HG03460 (cell line): Measurements from ENCODE around the gene SMCO3.

Experiments
- ATAC-seq: cut with Tn5 transposase; IDR thresholded peaks from one replicate; pipeline ENCODE4 v1.9.1; 2021; ENCODE audit not compliant: unreplicated experiment

The SMCO3 gene

GRCh38 chr12:14828892-14829291, 14.9 kb upstream of the SMCO3 start:
- ATAC-seq, result peak; percentile 82

DNA sequence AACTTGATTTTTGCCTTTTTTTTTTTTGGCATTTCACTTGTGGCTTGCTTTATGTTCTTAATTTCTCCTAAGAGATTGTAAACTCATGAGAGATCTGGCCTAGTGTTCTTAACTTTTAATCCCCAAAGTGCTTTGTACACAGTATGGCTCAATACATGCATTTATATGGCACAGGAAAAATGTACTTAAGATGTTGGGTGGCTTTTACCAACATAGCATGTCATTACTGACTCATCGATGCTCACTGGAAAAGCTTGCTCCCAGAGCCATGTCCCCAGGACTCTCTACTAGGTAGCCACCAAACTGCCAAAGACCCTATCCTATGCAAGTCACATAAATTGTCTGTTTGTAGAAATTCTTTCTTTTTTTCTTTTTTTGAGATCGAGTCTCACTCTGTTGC, 13.1 kb upstream of the SMCO3 start:
- ATAC-seq, result no peak

DNA sequence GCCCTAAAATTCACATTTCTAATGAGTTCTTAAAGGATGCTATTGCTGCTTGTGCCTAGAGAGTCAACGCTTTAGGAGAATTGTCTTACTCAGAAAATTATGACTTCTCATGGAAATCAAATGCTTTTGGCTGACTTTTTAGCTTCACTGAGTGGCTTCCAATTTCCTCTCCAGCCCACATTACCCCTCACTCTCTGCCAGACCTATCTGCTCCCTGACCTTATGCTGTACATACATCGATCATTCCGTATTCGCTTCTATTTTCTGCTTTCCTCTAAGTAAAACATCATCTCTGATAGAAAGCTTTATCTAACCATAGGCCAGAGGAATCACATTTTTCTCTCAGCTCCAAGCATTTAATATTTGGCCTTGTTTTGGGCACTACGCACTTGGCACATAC, 12.5 kb upstream of the SMCO3 start:
- ATAC-seq, result no peak

DNA sequence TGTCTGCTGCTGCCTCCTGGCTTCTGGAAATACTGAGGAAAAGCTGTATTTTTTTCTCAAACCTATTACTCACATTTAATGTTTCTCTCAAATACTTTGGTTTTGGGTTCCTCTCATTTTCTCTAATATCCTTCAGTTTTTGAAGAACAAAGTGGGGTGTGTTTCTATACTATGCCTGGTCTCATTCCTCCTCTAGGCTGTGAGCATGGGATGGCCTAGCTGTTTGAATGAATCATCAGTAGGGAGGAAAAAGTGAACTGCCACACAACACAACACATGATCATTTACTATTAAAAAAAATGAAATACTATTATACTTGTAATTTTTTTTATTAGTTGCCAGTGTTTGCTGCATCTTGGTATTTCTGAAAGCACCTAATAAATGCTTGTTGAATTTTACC, 11.3 kb upstream of the SMCO3 start:
- ATAC-seq, result no peak

GRCh38 chr12:14824012-14824634, 10.1 kb upstream of the SMCO3 start:
- ATAC-seq, result no peak

GRCh38 chr12:14811486-14811885, 2.5 kb downstream of the SMCO3 start:
- ATAC-seq, result no peak

GRCh38 chr12:14810953-14811483, 3.0 kb downstream of the SMCO3 start:
- no peak for ATAC-seq

DNA sequence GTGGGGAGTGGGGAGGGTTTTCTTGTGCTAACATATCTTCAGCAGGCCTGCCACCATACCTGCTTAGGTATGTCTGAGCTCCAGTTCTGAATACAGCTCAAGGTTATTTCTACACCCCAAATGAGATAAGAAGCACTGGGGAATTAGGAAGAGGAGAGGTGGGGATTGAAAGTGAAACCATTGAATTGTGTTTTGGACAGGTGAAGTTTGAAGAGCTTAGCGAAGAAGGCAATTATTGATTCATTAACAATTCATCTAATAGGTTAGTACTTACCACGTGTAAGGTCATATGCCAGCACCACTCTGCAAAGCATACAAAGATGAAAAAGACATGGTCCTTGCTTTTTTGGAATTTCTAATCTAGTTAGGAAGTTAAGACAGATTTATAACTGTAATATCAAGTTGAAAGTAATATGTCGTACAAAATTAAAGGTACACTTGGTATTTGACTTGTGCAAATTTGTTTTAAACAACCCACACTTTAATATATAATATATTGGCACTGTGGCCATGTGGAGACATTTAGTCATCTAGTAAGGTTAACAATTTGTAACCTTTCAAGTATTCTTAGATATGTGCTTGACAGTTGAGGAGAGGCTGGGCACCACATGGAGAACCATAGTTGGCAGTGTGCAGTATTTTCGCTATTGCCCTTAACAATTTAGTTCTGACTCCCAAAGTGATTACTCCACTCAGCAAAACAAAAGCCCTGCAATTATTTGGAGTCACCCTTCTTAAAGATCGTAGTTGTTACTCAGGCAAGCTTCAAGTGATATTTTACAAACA, 3.6 kb downstream of the SMCO3 start:
- no peak for ATAC-seq

DNA sequence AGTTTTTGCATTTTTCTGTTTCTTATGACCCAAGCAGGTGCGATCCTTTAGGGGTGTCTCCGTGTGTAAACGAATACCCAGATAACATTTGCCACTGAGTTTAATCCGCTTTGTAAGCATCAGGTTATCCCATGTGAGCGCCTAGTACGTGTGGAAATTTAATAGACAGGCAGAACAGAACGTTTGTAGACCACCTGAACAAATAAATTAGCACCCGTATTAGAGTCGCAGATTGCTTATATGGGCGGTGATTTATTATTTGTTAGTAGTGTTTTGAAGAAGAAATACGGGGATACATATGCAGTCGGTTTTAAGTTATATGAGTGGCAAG, 10.2 kb downstream of the SMCO3 start:
- ATAC-seq, result peak; percentile 11

DNA sequence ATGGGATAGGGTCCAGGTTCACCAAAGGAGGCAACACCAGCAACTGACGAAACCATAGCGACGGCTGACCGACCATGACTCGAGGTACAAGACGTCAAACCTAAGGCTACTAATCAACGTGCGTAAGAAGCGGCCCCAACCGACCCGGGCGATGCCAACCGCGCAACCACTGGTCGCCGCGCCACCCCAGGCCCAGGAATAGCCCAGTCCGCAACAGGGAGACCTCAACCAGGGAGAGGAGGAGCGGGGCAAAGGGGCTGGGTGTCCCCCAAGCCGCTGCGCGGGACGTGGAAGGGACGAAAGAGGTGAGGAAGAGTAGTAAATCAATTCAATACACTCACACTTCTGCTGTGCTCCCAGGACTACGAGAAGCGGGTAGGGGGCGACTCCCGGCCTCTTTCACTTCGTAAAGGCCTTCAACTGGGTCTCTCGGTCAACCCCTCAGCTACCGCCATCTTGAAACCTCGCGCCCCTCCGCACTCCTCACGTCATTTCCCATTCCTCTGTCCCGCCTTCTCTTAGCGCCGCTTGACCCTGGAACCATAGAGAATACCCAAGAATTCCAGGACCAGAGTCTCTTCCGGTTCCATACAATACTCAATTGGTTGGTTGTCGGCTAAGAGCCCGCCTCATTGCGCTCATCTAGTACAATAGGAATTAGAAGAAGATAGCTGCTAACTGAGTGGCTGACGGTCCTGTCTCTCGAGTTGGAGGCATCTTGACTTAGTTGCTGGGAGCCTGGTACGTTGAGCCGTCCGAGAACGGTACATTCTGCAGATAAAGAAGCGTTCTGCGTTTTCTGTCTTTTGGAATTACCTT, 10.8 kb downstream of the SMCO3 start, which contains the start of the genes C12orf60 and WBP11:
Gene C12orf60, plus strand, starts transcription at position 660 of the 819 bp plus-strand sequence. CDS start 19,266 bp downstream, outside the sequence.
Gene WBP11, minus strand, starts transcription at position 468 of the 819 bp plus-strand sequence. CDS start 2,095 bp downstream, outside the sequence.
- ATAC-seq, result peak; percentile 99

DNA sequence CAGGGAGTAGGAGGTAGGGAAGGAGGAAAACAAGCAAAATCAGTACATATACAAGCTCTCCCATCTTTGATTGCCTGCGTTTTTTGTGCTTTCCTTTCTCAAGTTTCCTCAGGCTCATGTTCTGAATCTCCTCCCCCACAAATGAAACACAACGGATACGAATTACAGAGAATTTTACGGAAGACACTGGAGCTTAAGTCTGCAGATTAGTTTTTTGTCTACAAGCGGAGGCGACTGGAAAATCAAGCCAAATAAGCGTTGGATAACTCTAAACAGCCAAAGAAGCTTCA, 11.3 kb downstream of the SMCO3 start:
- ATAC-seq, result no peak

DNA sequence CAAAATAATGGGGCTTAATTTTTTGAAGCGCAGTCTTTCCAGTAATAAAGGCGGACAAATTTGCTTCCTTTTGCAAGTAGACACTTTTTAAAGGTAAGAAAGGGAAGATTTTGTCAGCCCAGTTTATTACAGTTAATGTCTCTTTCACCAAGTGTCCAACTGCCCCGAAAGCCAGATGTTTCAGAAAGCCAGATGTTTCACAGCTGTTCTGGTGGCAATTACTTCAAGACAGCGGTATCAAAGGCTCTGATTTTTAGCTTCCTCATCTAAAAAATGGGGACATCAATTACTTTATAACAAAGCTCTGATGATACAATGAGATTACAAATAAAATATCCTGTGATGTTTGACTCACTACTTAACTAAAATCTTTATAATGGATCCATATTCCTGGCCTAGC, 11.7 kb downstream of the SMCO3 start:
- no peak for ATAC-seq

DNA sequence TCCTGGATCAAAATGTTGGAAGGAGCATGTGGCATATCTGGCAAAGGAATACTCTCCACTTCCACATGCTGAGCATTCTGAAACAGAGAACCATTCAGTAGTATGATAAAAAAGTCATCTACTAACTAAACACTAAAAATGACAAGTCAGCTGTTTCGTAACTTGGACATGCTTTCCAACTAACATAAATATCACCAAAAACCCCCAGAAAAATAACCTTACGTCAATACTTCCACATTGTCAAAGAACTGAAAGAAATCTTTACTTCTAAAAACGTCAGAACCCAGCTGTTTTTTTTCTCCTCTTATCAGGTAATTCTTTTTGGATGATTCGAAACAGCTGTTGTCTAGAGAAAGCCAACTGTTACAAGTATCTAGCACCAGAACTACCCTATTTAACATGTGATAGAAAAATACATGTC, 18.9 kb downstream of the SMCO3 start:
- ATAC-seq, result no peak

GRCh38 chr12:14785568-14785967, 28.4 kb downstream of the SMCO3 start:
- ATAC-seq, result no peak

- no peak for ATAC-seq
Measured at GRCh38 chr12:14784471-14784870, 29.5 kb downstream of the SMCO3 start.

GRCh38 chr12:14782756-14783155, 31.2 kb downstream of the SMCO3 start:
- ATAC-seq, result no peak

GRCh38 chr12:14781563-14781962, 32.4 kb downstream of the SMCO3 start:
- no peak for ATAC-seq

GRCh38 chr12:14780859-14781258, 33.1 kb downstream of the SMCO3 start:
- no peak for ATAC-seq

DNA sequence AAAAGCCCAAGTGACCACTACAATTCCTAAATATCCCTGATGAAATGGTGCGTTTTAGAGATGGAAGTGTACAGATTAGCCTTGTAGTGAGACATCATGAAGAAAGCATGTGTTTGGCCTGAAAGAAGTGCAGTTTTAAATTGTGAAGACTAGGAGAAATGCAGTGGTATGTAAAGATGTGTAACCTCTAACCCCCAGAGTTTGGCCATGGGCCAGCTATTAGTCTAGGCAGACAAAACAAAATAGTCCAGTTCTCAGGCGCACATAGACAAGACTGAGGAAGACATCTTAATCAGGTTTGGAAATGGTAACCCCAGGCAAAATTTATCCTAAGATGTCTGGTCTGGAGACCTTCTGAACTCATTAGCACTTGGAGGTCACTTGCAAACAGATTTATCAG, 34.1 kb downstream of the SMCO3 start:
- no peak for ATAC-seq

GRCh38 chr12:14777271-14777670, 36.7 kb downstream of the SMCO3 start:
- ATAC-seq, result no peak

GRCh38 chr12:14776236-14776961, 37.6 kb downstream of the SMCO3 start:
- ATAC-seq, result no peak
